WTC11 (cell line): ENCODE results near the gene POU5F2. TPM values are rescaled to one million over a fixed set of nuclear protein-coding genes. Genes with fewer than 3 reads are reported as not detected.

Source experiments
- ATF2 ChIP-seq: sonication (generic); formaldehyde crosslinking; IDR thresholded peaks from 2 replicates; pipeline ENCODE4 v1.8.1; 2022; ENCODE audit warnings: low read depth, missing genetic modification reagents, borderline replicate concordance
- ATF6 ChIP-seq: sonication (generic); formaldehyde crosslinking; IDR thresholded peaks from 2 replicates; pipeline ENCODE4 v1.8.1; 2023; ENCODE audit warnings: mild to moderate bottlenecking, missing genetic modification reagents
- CBFB ChIP-seq: sonication (generic); formaldehyde crosslinking; IDR thresholded peaks from 2 replicates; pipeline ENCODE4 v1.8.1; 2022; ENCODE audit warnings: mild to moderate bottlenecking, low read depth, missing genetic modification reagents
- CREB1 ChIP-seq: sonication (generic); formaldehyde crosslinking; IDR thresholded peaks from 2 replicates; pipeline ENCODE4 v1.8.0; 2023; ENCODE audit warnings: mild to moderate bottlenecking, missing genetic modification reagents
- ERG ChIP-seq: fragments of 250-450 bp; sonication (Bioruptor Pico); IDR thresholded peaks from 2 replicates; pipeline ENCODE4 v1.8.0; 2021; ENCODE audit warnings: mild to moderate bottlenecking
- ESRRA ChIP-seq: sonication (generic); formaldehyde crosslinking; IDR thresholded peaks from 2 replicates; pipeline ENCODE4 v1.8.1; 2022; ENCODE audit warnings: mild to moderate bottlenecking, missing genetic modification reagents, borderline replicate concordance
- FOXK1 ChIP-seq: sonication (generic); formaldehyde crosslinking; IDR thresholded peaks from 2 replicates; pipeline ENCODE4 v1.8.0; 2022; ENCODE audit warnings: mild to moderate bottlenecking, moderate library complexity, missing genetic modification reagents
- MAX ChIP-seq: sonication (generic); formaldehyde crosslinking; IDR thresholded peaks from 2 replicates; pipeline ENCODE4 v1.8.0; 2022; ENCODE audit warnings: mild to moderate bottlenecking, missing genetic modification reagents
- NR3C1 ChIP-seq: sonication (generic); formaldehyde crosslinking; conservative IDR thresholded peaks from 2 replicates; pipeline ENCODE4 v1.8.1; 2023; ENCODE audit warnings: low read depth, mild to moderate bottlenecking, missing genetic modification reagents
- PREB ChIP-seq: sonication (generic); formaldehyde crosslinking; IDR thresholded peaks from 2 replicates; pipeline ENCODE4 v1.8.1; 2022; ENCODE audit warnings: mild to moderate bottlenecking, missing genetic modification reagents, moderate library complexity, borderline replicate concordance
- SOX15 ChIP-seq: fragments of 250-450 bp; sonication (Bioruptor Pico); IDR thresholded peaks from 2 replicates; pipeline ENCODE4 v1.9.0; 2021; ENCODE audit warnings: mild to moderate bottlenecking
- TP53 ChIP-seq: sonication (generic); formaldehyde crosslinking; IDR thresholded peaks from 2 replicates; pipeline ENCODE4 v1.8.1; 2023; ENCODE audit warnings: mild to moderate bottlenecking, missing genetic modification reagents
- ZNF263 ChIP-seq: sonication (generic); formaldehyde crosslinking; IDR thresholded peaks from 2 replicates; pipeline ENCODE4 v1.8.1; 2022; ENCODE audit warnings: low read depth, mild to moderate bottlenecking, moderate library complexity, missing genetic modification reagents
- ZNF425 ChIP-seq: fragments of 250-450 bp; sonication (Bioruptor Pico); conservative IDR thresholded peaks from 2 replicates; pipeline ENCODE4 v1.9.0; 2021; ENCODE audit warnings: mild to moderate bottlenecking
- ZNF532 ChIP-seq: fragments of 250-450 bp; sonication (Bioruptor Pico); IDR thresholded peaks from 2 replicates; pipeline ENCODE4 v1.9.0; 2021; ENCODE audit warnings: mild to moderate bottlenecking, borderline replicate concordance
- total RNA-seq: library from RNA; stranded (reverse); gene quantifications from 3 replicates; pipeline ENCODE4 v1.2.3, GENCODE V29; 2021

Gene POU5F2
- total RNA-seq, 1 experiment from 2014 or later: 0.13 TPM

GRCh38 chr5:93691997-93692396 lies 49.4 kb downstream of the POU5F2 start (continued):
- TF ChIP-seq ZNF532 (no peak), ZNF425 (CRISPR knock-in tag) (no peak), SOX15 (CRISPR knock-in tag) (no peak), PREB (CRISPR knock-in tag) (no peak), FOXK1 (no peak), CREB1 (CRISPR knock-in tag) (no peak), MAX (CRISPR knock-in tag) (no peak), ATF2 (no peak), ERG (CRISPR knock-in tag) (no peak), CBFB (CRISPR knock-in tag) (no peak), ZNF263 (CRISPR knock-in tag) (no peak), TP53 (CRISPR knock-in tag) (no peak), ESRRA (CRISPR knock-in tag) (no peak), ATF6 (CRISPR knock-in tag) (no peak), NR3C1 (no peak)

Other genes starting within 250 kb of the POU5F2 start
- gene NR2F1-AS1, start 160.4 kb downstream of the POU5F2 start, total RNA-seq: 0.76 to 1.7 TPM (median 1.5 TPM) in 3 replicates
- 0.18 to 0.34 TPM (median 0.31 TPM) in 3 replicates for gene NR2F1, start 158.4 kb downstream of the POU5F2 start, total RNA-seq